Ishikawa (cell line): ENCODE data around the gene RAB11FIP5.

Experiments used
- CEBPB ChIP-seq: IDR thresholded peaks from 2 replicates; pipeline ENCODE4 v1.6.1; 2012
- CREB1 ChIP-seq: IDR thresholded peaks from 2 replicates; pipeline ENCODE4 v1.6.1; 2012; ENCODE audit warnings: low read depth
- EGR1 ChIP-seq: IDR thresholded peaks from 2 replicates; pipeline ENCODE4 v1.6.1; 2012
- EP300 ChIP-seq: IDR thresholded peaks from 2 replicates; pipeline ENCODE4 v1.6.1; 2012; ENCODE audit warnings: borderline replicate concordance
- FOXM1 ChIP-seq: IDR thresholded peaks from 2 replicates; pipeline ENCODE4 v1.6.1; 2012; ENCODE audit warnings: low read depth, borderline replicate concordance
- NFIC ChIP-seq: IDR thresholded peaks from 2 replicates; pipeline ENCODE4 v1.6.1; 2012
- RAD21 ChIP-seq: IDR thresholded peaks from 2 replicates; pipeline ENCODE4 v1.6.1; 2012; ENCODE audit warnings: low read depth
- TAF1 ChIP-seq: IDR thresholded peaks from 2 replicates; pipeline ENCODE4 v1.6.1; 2012; ENCODE audit warnings: low read depth, mild to moderate bottlenecking
- TCF12 ChIP-seq: IDR thresholded peaks from 2 replicates; pipeline ENCODE4 v1.6.1; 2012; ENCODE audit warnings: low read depth
- TEAD4 ChIP-seq: IDR thresholded peaks from 2 replicates; pipeline ENCODE4 v1.6.1; 2012
- YY1 ChIP-seq: IDR thresholded peaks from 2 replicates; pipeline ENCODE4 v1.6.1; 2012; ENCODE audit warnings: low read depth
- ZBTB7A ChIP-seq: IDR thresholded peaks from 2 replicates; pipeline ENCODE4 v1.6.1; 2012; ENCODE audit warnings: low read depth
- TF ChIP-seq, protein P1 (sequence below): IDR thresholded peaks from 2 replicates; pipeline ENCODE4 v1.6.1; 2012
- TF ChIP-seq, protein P2 (sequence below): IDR thresholded peaks from 2 replicates; pipeline ENCODE4 v1.6.1; 2012
- TF ChIP-seq, protein P3 (sequence below): IDR thresholded peaks from 2 replicates; pipeline ENCODE4 v1.6.1; 2012; ENCODE audit warnings: low read depth, mild to moderate bottlenecking

Gene RAB11FIP5

DNA sequence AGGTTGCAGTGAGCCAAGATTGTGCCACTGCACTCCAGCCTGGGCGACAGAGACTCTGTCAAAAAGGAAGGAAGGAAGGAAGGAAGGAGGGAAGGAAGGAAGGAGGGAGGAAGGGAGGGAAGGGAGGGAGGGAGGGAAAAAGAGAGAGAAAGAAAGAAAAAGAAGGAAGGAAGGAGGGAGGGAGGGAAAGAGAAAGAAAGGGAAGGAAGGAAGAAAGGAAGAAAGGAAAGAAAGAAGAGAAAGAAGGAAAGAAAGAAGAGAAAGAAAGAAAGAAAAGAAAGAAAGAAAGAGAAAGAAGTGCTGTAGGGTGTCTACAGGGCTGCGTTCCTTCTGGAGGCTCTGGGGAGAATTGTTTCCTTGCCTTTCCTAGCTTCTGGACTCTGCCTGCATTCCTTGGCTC, 22.5 kb upstream of the RAB11FIP5 start:
- TF ChIP-seq TCF12, result no peak
- no peak for TF ChIP-seq ZBTB7A
- TF ChIP-seq FOXM1, result no peak
- TF ChIP-seq, protein P1, sequence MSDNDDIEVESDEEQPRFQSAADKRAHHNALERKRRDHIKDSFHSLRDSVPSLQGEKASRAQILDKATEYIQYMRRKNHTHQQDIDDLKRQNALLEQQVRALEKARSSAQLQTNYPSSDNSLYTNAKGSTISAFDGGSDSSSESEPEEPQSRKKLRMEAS, result no peak
- TF ChIP-seq CEBPB, result no peak
- no peak for TF ChIP-seq TAF1
- TF ChIP-seq EP300, result no peak
- TF ChIP-seq RAD21, result no peak
- TF ChIP-seq EGR1, result no peak
- no peak for TF ChIP-seq NFIC
- TF ChIP-seq, protein P2, sequence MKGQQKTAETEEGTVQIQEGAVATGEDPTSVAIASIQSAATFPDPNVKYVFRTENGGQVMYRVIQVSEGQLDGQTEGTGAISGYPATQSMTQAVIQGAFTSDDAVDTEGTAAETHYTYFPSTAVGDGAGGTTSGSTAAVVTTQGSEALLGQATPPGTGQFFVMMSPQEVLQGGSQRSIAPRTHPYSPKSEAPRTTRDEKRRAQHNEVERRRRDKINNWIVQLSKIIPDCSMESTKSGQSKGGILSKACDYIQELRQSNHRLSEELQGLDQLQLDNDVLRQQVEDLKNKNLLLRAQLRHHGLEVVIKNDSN, result no peak
- TF ChIP-seq TEAD4, result no peak
- TF ChIP-seq, protein P3, sequence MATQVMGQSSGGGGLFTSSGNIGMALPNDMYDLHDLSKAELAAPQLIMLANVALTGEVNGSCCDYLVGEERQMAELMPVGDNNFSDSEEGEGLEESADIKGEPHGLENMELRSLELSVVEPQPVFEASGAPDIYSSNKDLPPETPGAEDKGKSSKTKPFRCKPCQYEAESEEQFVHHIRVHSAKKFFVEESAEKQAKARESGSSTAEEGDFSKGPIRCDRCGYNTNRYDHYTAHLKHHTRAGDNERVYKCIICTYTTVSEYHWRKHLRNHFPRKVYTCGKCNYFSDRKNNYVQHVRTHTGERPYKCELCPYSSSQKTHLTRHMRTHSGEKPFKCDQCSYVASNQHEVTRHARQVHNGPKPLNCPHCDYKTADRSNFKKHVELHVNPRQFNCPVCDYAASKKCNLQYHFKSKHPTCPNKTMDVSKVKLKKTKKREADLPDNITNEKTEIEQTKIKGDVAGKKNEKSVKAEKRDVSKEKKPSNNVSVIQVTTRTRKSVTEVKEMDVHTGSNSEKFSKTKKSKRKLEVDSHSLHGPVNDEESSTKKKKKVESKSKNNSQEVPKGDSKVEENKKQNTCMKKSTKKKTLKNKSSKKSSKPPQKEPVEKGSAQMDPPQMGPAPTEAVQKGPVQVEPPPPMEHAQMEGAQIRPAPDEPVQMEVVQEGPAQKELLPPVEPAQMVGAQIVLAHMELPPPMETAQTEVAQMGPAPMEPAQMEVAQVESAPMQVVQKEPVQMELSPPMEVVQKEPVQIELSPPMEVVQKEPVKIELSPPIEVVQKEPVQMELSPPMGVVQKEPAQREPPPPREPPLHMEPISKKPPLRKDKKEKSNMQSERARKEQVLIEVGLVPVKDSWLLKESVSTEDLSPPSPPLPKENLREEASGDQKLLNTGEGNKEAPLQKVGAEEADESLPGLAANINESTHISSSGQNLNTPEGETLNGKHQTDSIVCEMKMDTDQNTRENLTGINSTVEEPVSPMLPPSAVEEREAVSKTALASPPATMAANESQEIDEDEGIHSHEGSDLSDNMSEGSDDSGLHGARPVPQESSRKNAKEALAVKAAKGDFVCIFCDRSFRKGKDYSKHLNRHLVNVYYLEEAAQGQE, result no peak
- TF ChIP-seq CREB1, result no peak
- no peak for TF ChIP-seq YY1

DNA sequence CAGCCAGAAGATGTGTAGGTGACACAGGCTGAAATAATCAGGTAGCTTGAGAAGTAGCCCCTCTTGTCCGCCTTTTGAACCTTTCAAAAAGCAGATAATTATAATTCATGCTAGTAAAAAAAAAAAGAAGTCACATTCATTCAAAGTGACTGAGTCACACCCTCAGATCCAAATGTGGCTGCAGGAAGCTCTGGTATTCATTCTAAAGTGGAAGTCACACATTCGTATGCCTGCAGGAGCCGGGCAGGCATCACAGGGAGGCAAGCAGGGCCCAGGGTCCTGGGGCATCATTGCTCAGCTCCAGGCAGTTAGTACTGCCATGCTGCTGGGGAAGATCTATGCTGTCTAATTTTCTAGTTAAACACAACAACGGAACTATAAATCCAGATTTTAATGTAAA, 21.7 kb upstream of the RAB11FIP5 start:
- TF ChIP-seq, protein P1, result no peak
- no peak for TF ChIP-seq ZBTB7A
- no peak for TF ChIP-seq TEAD4
- no peak for TF ChIP-seq CREB1
- no peak for TF ChIP-seq NFIC
- no peak for TF ChIP-seq RAD21
- TF ChIP-seq, protein P3, result no peak
- no peak for TF ChIP-seq EGR1
- TF ChIP-seq YY1, result no peak
- TF ChIP-seq CEBPB, result no peak
- no peak for TF ChIP-seq TAF1
- no peak for TF ChIP-seq EP300
- TF ChIP-seq TCF12, result no peak
- TF ChIP-seq FOXM1, result no peak
- TF ChIP-seq, protein P2, result no peak

DNA sequence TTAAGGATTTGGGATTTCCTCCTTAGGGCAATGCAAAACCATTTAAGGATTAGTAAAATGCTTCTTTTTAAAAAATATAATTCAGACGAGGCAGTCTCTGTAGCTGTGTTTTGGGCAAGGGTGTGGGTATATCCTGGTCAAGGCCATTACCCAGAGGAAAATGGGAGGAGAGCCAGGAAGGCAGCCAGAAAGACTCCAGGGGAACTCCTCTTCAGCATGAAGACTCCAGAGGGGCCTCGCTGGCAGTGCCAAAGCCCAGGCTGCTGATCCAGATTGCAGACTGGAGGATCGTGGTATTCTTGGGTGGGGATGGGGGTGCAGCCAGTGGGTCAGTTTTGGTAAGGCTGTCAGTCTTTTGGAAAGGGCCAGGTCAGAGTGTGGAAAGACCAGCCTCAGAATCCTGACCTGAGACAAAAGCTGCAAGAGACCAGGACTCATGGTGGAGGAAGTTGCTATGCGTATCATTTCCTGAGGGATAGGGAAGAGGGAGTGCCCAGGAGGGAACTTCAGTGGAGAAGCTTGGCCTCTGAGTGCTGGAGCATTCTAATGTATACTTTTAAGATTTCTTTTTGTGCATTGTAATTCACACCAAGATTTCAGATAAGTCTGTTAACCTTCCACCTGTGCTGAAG, 20.9 kb upstream of the RAB11FIP5 start:
- TF ChIP-seq YY1, result no peak
- TF ChIP-seq TCF12, result no peak
- TF ChIP-seq TEAD4, result no peak

DNA sequence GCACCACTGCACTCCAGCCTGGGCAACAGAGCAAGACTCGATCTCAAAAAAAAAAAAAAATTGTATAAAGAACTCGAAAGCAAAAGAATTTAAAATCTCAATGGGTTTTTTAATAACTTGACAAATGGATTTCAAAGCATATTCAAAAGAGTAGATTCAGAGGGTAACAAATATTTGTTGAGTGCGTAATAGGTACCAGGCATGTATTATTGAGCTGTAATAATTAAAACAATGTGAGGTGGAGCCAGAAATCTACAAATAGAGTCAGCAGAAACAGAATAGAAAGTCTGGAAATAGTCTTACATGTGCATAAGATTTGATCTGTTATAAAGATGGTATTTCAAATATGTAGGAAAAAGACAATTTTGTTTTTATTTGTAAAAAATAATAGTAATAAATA, 19.1 kb upstream of the RAB11FIP5 start:
- TF ChIP-seq YY1, result no peak
- no peak for TF ChIP-seq EGR1
- TF ChIP-seq, protein P3, result no peak
- no peak for TF ChIP-seq TAF1
- TF ChIP-seq ZBTB7A, result no peak
- TF ChIP-seq TEAD4, result no peak
- no peak for TF ChIP-seq EP300
- no peak for TF ChIP-seq CREB1
- TF ChIP-seq NFIC, result no peak
- no peak for TF ChIP-seq CEBPB
- TF ChIP-seq, protein P1, result no peak
- TF ChIP-seq, protein P2, result no peak
- TF ChIP-seq TCF12, result no peak
- no peak for TF ChIP-seq RAD21
- no peak for TF ChIP-seq FOXM1
